Lower lobe of right lung (tissue), 2 donors: ENCODE results near the gene IFNLR1. TPM values are rescaled to one million over a fixed set of nuclear protein-coding genes. Genes with fewer than 3 reads are reported as not detected.

Experiments
- ATAC-seq, 2 donors: fragments of 200-7000 bp; cut with Tn5 transposase; one replicate each; pipeline ENCODE4 v1.9.1; 2020 to 2022; ENCODE audit warnings: mild to moderate bottlenecking in 2 of 2, moderate library complexity in 2 of 2
- DNase-seq: peaks from one replicate; pipeline ENCODE4 v3.0.0-alpha.2; 2020
- H3K27ac ChIP-seq: fragments of 200-600 bp; one replicate; pipeline ENCODE4 v1.8.0; 2022
- H3K27me3 ChIP-seq: fragments of 200-600 bp; one replicate; pipeline ENCODE4 v1.8.0; 2022; ENCODE audit warnings: low read depth
- H3K36me3 ChIP-seq: fragments of 200-600 bp; one replicate; pipeline ENCODE4 v1.8.0; 2022; ENCODE audit warnings: mild to moderate bottlenecking
- H3K4me1 ChIP-seq: fragments of 200-600 bp; one replicate; pipeline ENCODE4 v1.8.0; 2022
- H3K4me3 ChIP-seq: fragments of 200-600 bp; one replicate; pipeline ENCODE4 v1.8.0; 2022; ENCODE audit warnings: mild to moderate bottlenecking
- H3K9me3 ChIP-seq: fragments of 200-600 bp; one replicate; pipeline ENCODE4 v1.8.0; 2022
- intact Hi-C: fragments of 100-400 bp; cut with DNase I; formaldehyde crosslinking; loops from one replicate; pipeline ENCODE4 v1.11.0; 2022
- total RNA-seq: library from RNA; stranded (reverse); fragmentation: NEBNext Ultra II Directional; extraction: Animal tissue kit (Norgen Biotek cat#: 25700); gene quantifications from one replicate; pipeline ENCODE4 v1.2.1, GENCODE V29; 2021
- TF ChIP-seq, protein P1 (sequence below): fragments of 200-600 bp; IDR thresholded peaks from one replicate; pipeline ENCODE4 v1.8.0; 2022; ENCODE audit warnings: antibody characterized with exemption, mild to moderate bottlenecking
- donor health status: DM: no; HTN: yes; CAD: no; lungs with severe emphysema.

The IFNLR1 gene
- total RNA-seq, 1 donor from 2014 or later, result 11.7 TPM

- H3K27ac ChIP-seq, result no peak overlapping the region
- H3K27me3 ChIP-seq, result no peaks in the 10 kb centered on the region
- TF ChIP-seq, protein P1, sequence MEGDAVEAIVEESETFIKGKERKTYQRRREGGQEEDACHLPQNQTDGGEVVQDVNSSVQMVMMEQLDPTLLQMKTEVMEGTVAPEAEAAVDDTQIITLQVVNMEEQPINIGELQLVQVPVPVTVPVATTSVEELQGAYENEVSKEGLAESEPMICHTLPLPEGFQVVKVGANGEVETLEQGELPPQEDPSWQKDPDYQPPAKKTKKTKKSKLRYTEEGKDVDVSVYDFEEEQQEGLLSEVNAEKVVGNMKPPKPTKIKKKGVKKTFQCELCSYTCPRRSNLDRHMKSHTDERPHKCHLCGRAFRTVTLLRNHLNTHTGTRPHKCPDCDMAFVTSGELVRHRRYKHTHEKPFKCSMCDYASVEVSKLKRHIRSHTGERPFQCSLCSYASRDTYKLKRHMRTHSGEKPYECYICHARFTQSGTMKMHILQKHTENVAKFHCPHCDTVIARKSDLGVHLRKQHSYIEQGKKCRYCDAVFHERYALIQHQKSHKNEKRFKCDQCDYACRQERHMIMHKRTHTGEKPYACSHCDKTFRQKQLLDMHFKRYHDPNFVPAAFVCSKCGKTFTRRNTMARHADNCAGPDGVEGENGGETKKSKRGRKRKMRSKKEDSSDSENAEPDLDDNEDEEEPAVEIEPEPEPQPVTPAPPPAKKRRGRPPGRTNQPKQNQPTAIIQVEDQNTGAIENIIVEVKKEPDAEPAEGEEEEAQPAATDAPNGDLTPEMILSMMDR, result no peak
- ATAC-seq (no peak), DNase-seq (peak; percentile 20)
- H3K9me3 ChIP-seq, result no peaks in the 10 kb centered on the region
- H3K4me3 ChIP-seq, result no peak overlapping the region
- peaks cover 11% of the 10 kb centered on the region for H3K4me1 ChIP-seq
- intact Hi-C loops, result no loop called here
- no peaks in the 10 kb centered on the region for H3K36me3 ChIP-seq
Measured at GRCh38 chr1:24122776-24123175, 64.3 kb downstream of the IFNLR1 start.

DNA sequence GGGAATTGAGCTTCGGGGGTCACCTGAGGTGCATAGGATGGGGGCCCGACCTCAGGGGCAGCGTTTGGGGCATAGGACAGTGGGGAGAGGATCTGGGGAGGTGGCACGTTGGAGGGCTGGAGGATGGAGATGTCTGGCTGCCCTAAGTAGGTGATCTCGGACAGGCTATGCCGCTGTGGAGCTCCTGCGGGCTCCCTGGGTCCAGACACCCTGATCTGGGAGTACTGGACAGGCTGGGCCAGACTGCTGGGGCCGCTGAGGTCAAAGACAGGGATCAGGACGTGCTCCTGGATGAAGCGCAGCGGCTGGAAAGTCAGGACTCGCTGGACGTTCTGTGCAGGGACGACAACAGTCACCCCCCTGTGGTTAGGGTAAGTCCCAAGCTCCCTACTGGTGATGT, 65.7 kb downstream of the IFNLR1 start:
- Histone ChIP-seq H3K9me3 (no peaks in the 10 kb centered on the region), H3K27me3 (no peaks in the 10 kb centered on the region), H3K36me3 (no peaks in the 10 kb centered on the region), H3K4me3 (no peak overlapping the region), H3K27ac (no peak overlapping the region), H3K4me1 (peaks cover 11% of the 10 kb centered on the region)
- ATAC-seq (no peak), DNase-seq (peak; percentile 35)
- intact Hi-C loops, result no loop called here
- TF ChIP-seq, protein P1, result no peak

- Histone ChIP-seq H3K27me3 (no peaks in the 10 kb centered on the region), H3K4me3 (no peak overlapping the region), H3K4me1 (peaks cover 11% of the 10 kb centered on the region), H3K27ac (no peak overlapping the region), H3K9me3 (no peaks in the 10 kb centered on the region), H3K36me3 (no peaks in the 10 kb centered on the region)
- ATAC-seq (no peak), DNase-seq (no peak)
- TF ChIP-seq, protein P1, result no peak
- intact Hi-C loops, result no loop called here
Measured at GRCh38 chr1:24120965-24121364, 66.1 kb downstream of the IFNLR1 start.

- Histone ChIP-seq H3K9me3 (no peaks in the 10 kb centered on the region), H3K4me3 (no peak overlapping the region), H3K4me1 (peaks cover 11% of the 10 kb centered on the region), H3K27ac (peak overlapping the region; percentile 58), H3K36me3 (no peaks in the 10 kb centered on the region), H3K27me3 (no peaks in the 10 kb centered on the region)
- intact Hi-C loops, result no loop called here
- ATAC-seq (peak; percentile 85), DNase-seq (peak; percentile 66)
- TF ChIP-seq, protein P1, result no peak
Measured at GRCh38 chr1:24119859-24120756, 67.0 kb downstream of the IFNLR1 start.

GRCh38 chr1:24119489-24119858, 67.6 kb downstream of the IFNLR1 start:
- ATAC-seq (no peak), DNase-seq (peak; percentile 4)
- intact Hi-C loops, result no loop called here
- Histone ChIP-seq H3K36me3 (no peaks in the 10 kb centered on the region), H3K4me1 (peaks cover 11% of the 10 kb centered on the region), H3K27me3 (peaks cover under 1% of the 10 kb centered on the region), H3K9me3 (no peaks in the 10 kb centered on the region), H3K4me3 (no peak overlapping the region), H3K27ac (peak overlapping the region; percentile 58)
- TF ChIP-seq, protein P1, result no peak
